SK-N-SH (cell line): ENCODE results near the gene HEXD. TPM values are rescaled to one million over a fixed set of nuclear protein-coding genes. Genes with fewer than 3 reads are reported as not detected.

Experiments used
- CTCF ChIA-PET: fragments of 300-600, 350-600 bp; formaldehyde crosslinking; extraction: SDS; loops from one replicate; lab custom pipeline; 2021; lab: Yijun Ruan, JAX
- POLR2A ChIA-PET: fragments of 350-600 bp; sonication (Branson Sonifier 250); formaldehyde crosslinking; extraction: SDS; loops from one replicate; lab custom pipeline; 2020; ENCODE audit warnings: antibody characterized with exemption, inconsistent platforms; lab: Yijun Ruan, JAX
- DNase-seq: peaks from one replicate; pipeline ENCODE4 v3.0.0; 2012
- H2AFZ ChIP-seq: fragments of 200-600 bp; sonication (generic); 2 replicates; pipeline ENCODE4 v1.8.1; 2016; ENCODE audit warnings: antibody characterized with exemption, mild to moderate bottlenecking, low read depth
- H3F3A ChIP-seq: fragments of 200-600 bp; sonication (generic); replicated peaks from 2 replicates; pipeline ENCODE3; 2016; ENCODE audit warnings: antibody characterized with exemption, mild to moderate bottlenecking; ENCODE audit not compliant: insufficient read depth
- H3K27ac ChIP-seq, 2 experiments: fragments of 200-500 bp in 1 of 2; fragments of 200-600 bp in 1 of 2; sonication (Bioruptor generic) in 1 of 2; sonication (generic), shearing (Covaris generic) in 1 of 2; 2 replicates each; pipeline versions ENCODE4 v1.5.1 to v1.6.1; 2014 to 2016; ENCODE audit warnings: low read depth in 2 of 2, inconsistent platforms in 1 of 2, low read length in 1 of 2, mild to moderate bottlenecking in 1 of 2, mixed read lengths in 1 of 2
- H3K27me3 ChIP-seq: fragments of 200-600 bp; sonication (generic), shearing (Covaris generic); 2 replicates; pipeline ENCODE4 v1.6.1; 2016; ENCODE audit warnings: mixed run types; ENCODE audit not compliant: insufficient read depth
- H3K36me3 ChIP-seq, 2 experiments: fragments of 200-500 bp in 1 of 2; fragments of 200-600 bp in 1 of 2; sonication (Bioruptor generic) in 1 of 2; sonication (generic) in 1 of 2; replicated peaks in 1 of 2; 2 replicates each; pipeline versions ENCODE3 to v1.5.1; 2014 to 2016; ENCODE audit warnings: low read length in 1 of 2, mild to moderate bottlenecking in 1 of 2; ENCODE audit not compliant: insufficient read depth in 2 of 2, control insufficient read depth in 1 of 2
- H3K4me1 ChIP-seq, 2 experiments: fragments of 200-500 bp in 1 of 2; fragments of 200-600 bp in 1 of 2; sonication (Bioruptor generic) in 1 of 2; sonication (generic), shearing (Covaris generic) in 1 of 2; 2 replicates each; pipeline versions ENCODE4 v1.5.1 to v1.6.1; 2014 to 2016; ENCODE audit warnings: low read depth in 1 of 2, low read length in 1 of 2, mixed run types in 1 of 2; ENCODE audit not compliant: insufficient read depth in 2 of 2, control insufficient read depth in 1 of 2
- H3K4me2 ChIP-seq: fragments of 200-600 bp; sonication (generic), shearing (Covaris generic); 2 replicates; pipeline ENCODE4 v1.6.1; 2017; ENCODE audit warnings: mixed run types
- H3K4me3 ChIP-seq, 2 experiments: fragments of 200-500 bp in 1 of 2; fragments of 200-600 bp in 1 of 2; sonication (Bioruptor generic) in 1 of 2; sonication (generic), shearing (Covaris generic) in 1 of 2; 2 replicates each; pipeline versions ENCODE4 v1.5.1 to v1.8.1; 2014 to 2016; ENCODE audit warnings: low read depth in 2 of 2, inconsistent platforms in 1 of 2, low read length in 1 of 2, mild to moderate bottlenecking in 1 of 2, mixed read lengths in 1 of 2, moderate library complexity in 1 of 2
- H3K79me2 ChIP-seq: fragments of 200-600 bp; sonication (generic); 2 replicates; pipeline ENCODE4 v1.8.1; 2017; ENCODE audit warnings: mild to moderate bottlenecking; ENCODE audit not compliant: insufficient read depth
- H3K9ac ChIP-seq: fragments of 200-600 bp; sonication (generic); 2 replicates; pipeline ENCODE4 v1.6.1; 2017; ENCODE audit warnings: mixed run types
- H3K9me2 ChIP-seq: fragments of 200-600 bp; sonication (generic); 2 replicates; pipeline ENCODE4 v1.6.1; 2017; ENCODE audit warnings: mixed run types
- H3K9me3 ChIP-seq: fragments of 200-600 bp; sonication (generic); 2 replicates; pipeline ENCODE4 v1.6.1; 2017; ENCODE audit warnings: mixed run types, mild to moderate bottlenecking, moderate library complexity
- H4K20me1 ChIP-seq: fragments of 200-600 bp; sonication (generic); 2 replicates; pipeline ENCODE4 v1.6.1; 2017; ENCODE audit warnings: mild to moderate bottlenecking, mixed run types; ENCODE audit not compliant: insufficient read depth
- ELF1 ChIP-seq: IDR thresholded peaks from 2 replicates; pipeline ENCODE4 v1.4.0; 2012
- EP300 ChIP-seq, 2 experiments: IDR thresholded peaks; 2 replicates each; pipeline versions ENCODE4 v1.4.0 to v1.6.1; 2012; ENCODE audit warnings: borderline replicate concordance in 1 of 2, low read depth in 1 of 2, low read length in 1 of 2
- EZH2phosphoT487 ChIP-seq: fragments of 200-600 bp; sonication (generic); IDR thresholded peaks from 2 replicates; pipeline ENCODE4 v1.6.1; 2017; ENCODE audit warnings: low read depth, mixed run types, mild to moderate bottlenecking, antibody characterized with exemption, moderate library complexity, borderline replicate concordance
- GABPA ChIP-seq: IDR thresholded peaks from 2 replicates; pipeline ENCODE4 v1.4.0; 2012; ENCODE audit warnings: low read depth, mild to moderate bottlenecking
- GATA2 ChIP-seq: sonication (generic); formaldehyde crosslinking; IDR thresholded peaks from 2 replicates; pipeline ENCODE4 v1.5.0; 2020; ENCODE audit warnings: mild to moderate bottlenecking, missing genetic modification reagents
- JUND ChIP-seq: IDR thresholded peaks from 2 replicates; pipeline ENCODE4 v1.4.0; 2012
- MXI1 ChIP-seq: IDR thresholded peaks from 2 replicates; pipeline ENCODE4 v1.6.1; 2012; ENCODE audit warnings: mild to moderate bottlenecking, low read depth, low read length, improper control_type of control experiment
- SIN3A ChIP-seq: IDR thresholded peaks from 2 replicates; pipeline ENCODE4 v1.6.1; 2012; ENCODE audit warnings: low read depth, mild to moderate bottlenecking, low read length, moderate library complexity, borderline replicate concordance
- TCF12 ChIP-seq: IDR thresholded peaks from 2 replicates; pipeline ENCODE4 v1.4.0; 2012
- YY1 ChIP-seq: IDR thresholded peaks from 2 replicates; pipeline ENCODE4 v1.4.0; 2012; ENCODE audit warnings: low read depth, mild to moderate bottlenecking
- WGBS: methylation state at CpG from one replicate; pipeline ENCODE4 v1.1.6; 2017; ENCODE audit warnings: low lambda C conversion rate; 5-methylcytosine and 5-hydroxymethylcytosine counted together
- polyA plus RNA-seq, 3 experiments: library from polyadenylated mRNA; depleted of rRNA; stranded (reverse); fragments of >200 nt; gene quantifications; 2 replicates each; pipeline ENCODE4 v1.2.3, GENCODE V29; 2012
- TF ChIP-seq, protein P1 (sequence below): fragments of 200-600 bp; sonication (generic); IDR thresholded peaks from 2 replicates; pipeline ENCODE4 v1.6.1; 2017; ENCODE audit warnings: antibody characterized with exemption, mild to moderate bottlenecking, moderate library complexity
- TF ChIP-seq, protein P2 (sequence below): IDR thresholded peaks from 2 replicates; pipeline ENCODE4 v1.4.0; 2012; ENCODE audit warnings: low read depth, borderline replicate concordance
- TF ChIP-seq, protein P3 (sequence below): IDR thresholded peaks from 2 replicates; pipeline ENCODE4 v1.4.0; 2012; ENCODE audit warnings: low read depth
- TF ChIP-seq, protein P4 (sequence below): IDR thresholded peaks from 2 replicates; pipeline ENCODE4 v1.4.0; 2012; ENCODE audit warnings: low read depth, borderline replicate concordance

The HEXD gene
- polyA plus RNA-seq, 1 of the 3 experiments (the other 2 are of a cell fraction): 38.8 TPM

DNA sequence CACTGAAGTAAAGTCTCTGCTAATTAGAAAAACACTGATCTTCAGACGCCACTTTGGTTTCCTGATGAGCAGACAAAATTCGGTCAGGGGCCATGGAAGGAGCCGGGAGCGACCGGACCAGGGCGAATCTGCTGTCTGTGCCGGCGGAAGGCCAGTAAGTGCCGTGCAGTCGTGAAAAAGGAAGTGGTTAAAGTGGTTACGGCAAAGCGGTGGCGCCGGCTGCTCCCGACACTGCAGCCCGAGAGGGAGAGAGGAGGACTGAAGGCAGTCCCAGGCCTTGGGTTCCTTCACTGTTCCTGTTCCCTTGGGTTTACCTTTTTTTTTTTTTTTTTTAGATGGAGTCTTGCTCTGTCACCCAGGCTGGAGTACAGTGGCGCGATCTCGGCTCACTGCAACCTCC lies 17.3 kb upstream of the HEXD start:
- no peak overlapping the region for H2AFZ ChIP-seq
- H3K4me3 ChIP-seq: no peak overlapping the region
- TF ChIP-seq TCF12: no peak
- TF ChIP-seq GATA2 (CRISPR knock-in tag): no peak
- TF ChIP-seq ELF1: no peak
- TF ChIP-seq, protein P1, sequence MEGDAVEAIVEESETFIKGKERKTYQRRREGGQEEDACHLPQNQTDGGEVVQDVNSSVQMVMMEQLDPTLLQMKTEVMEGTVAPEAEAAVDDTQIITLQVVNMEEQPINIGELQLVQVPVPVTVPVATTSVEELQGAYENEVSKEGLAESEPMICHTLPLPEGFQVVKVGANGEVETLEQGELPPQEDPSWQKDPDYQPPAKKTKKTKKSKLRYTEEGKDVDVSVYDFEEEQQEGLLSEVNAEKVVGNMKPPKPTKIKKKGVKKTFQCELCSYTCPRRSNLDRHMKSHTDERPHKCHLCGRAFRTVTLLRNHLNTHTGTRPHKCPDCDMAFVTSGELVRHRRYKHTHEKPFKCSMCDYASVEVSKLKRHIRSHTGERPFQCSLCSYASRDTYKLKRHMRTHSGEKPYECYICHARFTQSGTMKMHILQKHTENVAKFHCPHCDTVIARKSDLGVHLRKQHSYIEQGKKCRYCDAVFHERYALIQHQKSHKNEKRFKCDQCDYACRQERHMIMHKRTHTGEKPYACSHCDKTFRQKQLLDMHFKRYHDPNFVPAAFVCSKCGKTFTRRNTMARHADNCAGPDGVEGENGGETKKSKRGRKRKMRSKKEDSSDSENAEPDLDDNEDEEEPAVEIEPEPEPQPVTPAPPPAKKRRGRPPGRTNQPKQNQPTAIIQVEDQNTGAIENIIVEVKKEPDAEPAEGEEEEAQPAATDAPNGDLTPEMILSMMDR: no peak
- TF ChIP-seq EZH2phosphoT487: no peak
- TF ChIP-seq SIN3A: no peak
- TF ChIP-seq MXI1: no peak
- no peak for TF ChIP-seq YY1
- no peak for TF ChIP-seq GABPA
- no peak for TF ChIP-seq EP300 (IDR thresholded peaks at IDR 0.05; ENCODE audit: borderline replicate concordance in 1 of 2, low read depth in 1 of 2, low read length in 1 of 2)
- TF ChIP-seq JUND: no peak
- TF ChIP-seq, protein P2, sequence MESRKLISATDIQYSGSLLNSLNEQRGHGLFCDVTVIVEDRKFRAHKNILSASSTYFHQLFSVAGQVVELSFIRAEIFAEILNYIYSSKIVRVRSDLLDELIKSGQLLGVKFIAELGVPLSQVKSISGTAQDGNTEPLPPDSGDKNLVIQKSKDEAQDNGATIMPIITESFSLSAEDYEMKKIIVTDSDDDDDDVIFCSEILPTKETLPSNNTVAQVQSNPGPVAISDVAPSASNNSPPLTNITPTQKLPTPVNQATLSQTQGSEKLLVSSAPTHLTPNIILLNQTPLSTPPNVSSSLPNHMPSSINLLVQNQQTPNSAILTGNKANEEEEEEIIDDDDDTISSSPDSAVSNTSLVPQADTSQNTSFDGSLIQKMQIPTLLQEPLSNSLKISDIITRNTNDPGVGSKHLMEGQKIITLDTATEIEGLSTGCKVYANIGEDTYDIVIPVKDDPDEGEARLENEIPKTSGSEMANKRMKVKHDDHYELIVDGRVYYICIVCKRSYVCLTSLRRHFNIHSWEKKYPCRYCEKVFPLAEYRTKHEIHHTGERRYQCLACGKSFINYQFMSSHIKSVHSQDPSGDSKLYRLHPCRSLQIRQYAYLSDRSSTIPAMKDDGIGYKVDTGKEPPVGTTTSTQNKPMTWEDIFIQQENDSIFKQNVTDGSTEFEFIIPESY: no peak
- TF ChIP-seq, protein P3, sequence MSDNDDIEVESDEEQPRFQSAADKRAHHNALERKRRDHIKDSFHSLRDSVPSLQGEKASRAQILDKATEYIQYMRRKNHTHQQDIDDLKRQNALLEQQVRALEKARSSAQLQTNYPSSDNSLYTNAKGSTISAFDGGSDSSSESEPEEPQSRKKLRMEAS: no peak
- no peaks in the 10 kb centered on the region for H3K9me3 ChIP-seq
- CTCF ChIA-PET: interaction anchor here (0.9 to 5.5 kb wide), 6 partner anchors 9 to 100 kb away, joined by 3 to 45 read pairs (median 14); no protein-coding TSS in a partner anchor
- DNase-seq: no peak
- peaks cover 11% of the 10 kb centered on the region for H3F3A ChIP-seq
- peaks cover 9 to 35% of the 10 kb centered on the region in 2 experiments; a peak in 3 of 4 replicates for H3K4me1 ChIP-seq
- no peaks in the 10 kb centered on the region for H4K20me1 ChIP-seq
- no peaks in the 10 kb centered on the region for H3K79me2 ChIP-seq
- no peak overlapping the region for H3K27ac ChIP-seq
- H3K9me2 ChIP-seq: no peaks in the 10 kb centered on the region
- no peak overlapping the region for H3K9ac ChIP-seq
- no peak overlapping the region for H3K4me2 ChIP-seq
- peaks cover 2 to 5% of the 10 kb centered on the region in 2 experiments for H3K36me3 ChIP-seq
- POLR2A ChIA-PET: no interaction called here
- WGBS: 97% methylated on average over 19 of the region's 19 CpGs
- no peaks in the 10 kb centered on the region for H3K27me3 ChIP-seq

DNA sequence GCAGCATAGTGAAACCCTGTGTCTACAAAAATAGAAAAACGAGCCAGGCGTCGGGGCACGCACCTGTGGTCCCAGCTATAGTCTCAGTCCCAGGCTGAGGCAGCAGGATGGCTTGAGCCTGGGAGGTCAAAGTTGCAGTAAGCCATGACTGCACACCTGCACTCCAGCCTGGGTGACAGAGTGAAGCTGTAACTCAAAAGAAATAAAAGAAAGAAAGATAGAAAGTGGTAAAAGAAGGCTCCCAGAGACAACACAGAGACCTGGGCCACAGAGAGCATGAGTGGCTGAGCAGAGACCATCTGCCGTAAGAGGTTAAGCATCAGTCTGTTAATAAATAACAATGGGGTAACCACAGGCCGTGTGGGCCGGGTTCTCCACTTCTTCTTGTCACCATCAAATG lies 15.3 kb upstream of the HEXD start:
- H3K79me2 ChIP-seq: no peaks in the 10 kb centered on the region
- peaks cover 9 to 23% of the 10 kb centered on the region in 2 experiments; a peak in 3 of 4 replicates for H3K4me1 ChIP-seq
- no peak overlapping the region for H3K9ac ChIP-seq
- POLR2A ChIA-PET: no interaction called here
- H3K9me2 ChIP-seq: no peaks in the 10 kb centered on the region
- no peaks in the 10 kb centered on the region for H3K9me3 ChIP-seq
- H3K4me3 ChIP-seq: no peak overlapping the region
- CTCF ChIA-PET: interaction anchor here (0.8 to 5.5 kb wide), 5 partner anchors 9 to 52 kb away, joined by 3 to 45 read pairs (median 4); partner anchors contain the start of gene TEX19
- H3K36me3 ChIP-seq: peaks cover 2 to 5% of the 10 kb centered on the region in 2 experiments
- H3K27ac ChIP-seq: no peak overlapping the region
- WGBS: 95% methylated on average over 7 of the region's 7 CpGs
- H3K27me3 ChIP-seq: no peaks in the 10 kb centered on the region
- H3F3A ChIP-seq: peaks cover 7% of the 10 kb centered on the region
- no peak overlapping the region for H3K4me2 ChIP-seq
- no peak for TF ChIP-seq EP300 (IDR thresholded peaks at IDR 0.05; ENCODE audit: borderline replicate concordance in 1 of 2, low read depth in 1 of 2, low read length in 1 of 2)
- TF ChIP-seq, protein P4, sequence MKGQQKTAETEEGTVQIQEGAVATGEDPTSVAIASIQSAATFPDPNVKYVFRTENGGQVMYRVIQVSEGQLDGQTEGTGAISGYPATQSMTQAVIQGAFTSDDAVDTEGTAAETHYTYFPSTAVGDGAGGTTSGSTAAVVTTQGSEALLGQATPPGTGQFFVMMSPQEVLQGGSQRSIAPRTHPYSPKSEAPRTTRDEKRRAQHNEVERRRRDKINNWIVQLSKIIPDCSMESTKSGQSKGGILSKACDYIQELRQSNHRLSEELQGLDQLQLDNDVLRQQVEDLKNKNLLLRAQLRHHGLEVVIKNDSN: no peak
- H2AFZ ChIP-seq: no peak overlapping the region
- no peaks in the 10 kb centered on the region for H4K20me1 ChIP-seq
- DNase-seq: no peak
